ENCODE data around the gene LENG1.

DNA sequence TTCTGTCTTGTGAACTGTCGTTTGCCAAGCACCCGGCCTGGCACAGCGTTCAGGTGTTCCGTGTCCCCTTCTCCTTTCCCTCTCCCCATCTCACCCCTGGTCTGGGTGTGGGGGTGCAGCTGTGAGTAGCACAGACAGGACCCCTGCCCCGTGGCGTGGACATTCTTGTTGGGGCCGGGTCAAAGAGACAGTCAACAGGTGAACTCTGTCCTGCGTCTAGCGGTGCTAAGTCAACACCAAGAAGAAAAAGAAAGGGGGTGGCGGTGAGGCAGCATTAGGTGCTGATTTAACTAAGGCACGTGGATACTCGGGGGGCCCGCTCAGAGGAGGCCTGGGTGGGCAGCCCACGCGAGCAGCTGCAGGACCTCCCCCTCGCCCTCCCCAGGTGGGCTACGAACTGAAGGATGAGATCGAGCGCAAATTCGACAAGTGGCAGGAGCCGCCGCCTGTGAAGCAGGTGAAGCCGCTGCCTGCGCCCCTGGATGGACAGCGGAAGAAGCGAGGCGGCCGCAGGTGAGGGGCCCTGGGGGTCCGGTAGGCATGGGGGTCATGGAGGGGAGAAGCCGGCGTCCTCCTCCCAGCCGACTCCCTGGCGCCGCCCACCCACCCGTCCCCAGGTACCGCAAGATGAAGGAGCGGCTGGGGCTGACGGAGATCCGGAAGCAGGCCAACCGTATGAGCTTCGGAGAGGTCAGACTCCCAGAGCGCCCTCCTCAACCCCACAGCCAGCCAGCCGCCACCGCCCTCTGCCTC, 31.7 kb downstream of the LENG1 start:
- TF ChIP-seq, protein P1, sequence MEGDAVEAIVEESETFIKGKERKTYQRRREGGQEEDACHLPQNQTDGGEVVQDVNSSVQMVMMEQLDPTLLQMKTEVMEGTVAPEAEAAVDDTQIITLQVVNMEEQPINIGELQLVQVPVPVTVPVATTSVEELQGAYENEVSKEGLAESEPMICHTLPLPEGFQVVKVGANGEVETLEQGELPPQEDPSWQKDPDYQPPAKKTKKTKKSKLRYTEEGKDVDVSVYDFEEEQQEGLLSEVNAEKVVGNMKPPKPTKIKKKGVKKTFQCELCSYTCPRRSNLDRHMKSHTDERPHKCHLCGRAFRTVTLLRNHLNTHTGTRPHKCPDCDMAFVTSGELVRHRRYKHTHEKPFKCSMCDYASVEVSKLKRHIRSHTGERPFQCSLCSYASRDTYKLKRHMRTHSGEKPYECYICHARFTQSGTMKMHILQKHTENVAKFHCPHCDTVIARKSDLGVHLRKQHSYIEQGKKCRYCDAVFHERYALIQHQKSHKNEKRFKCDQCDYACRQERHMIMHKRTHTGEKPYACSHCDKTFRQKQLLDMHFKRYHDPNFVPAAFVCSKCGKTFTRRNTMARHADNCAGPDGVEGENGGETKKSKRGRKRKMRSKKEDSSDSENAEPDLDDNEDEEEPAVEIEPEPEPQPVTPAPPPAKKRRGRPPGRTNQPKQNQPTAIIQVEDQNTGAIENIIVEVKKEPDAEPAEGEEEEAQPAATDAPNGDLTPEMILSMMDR (IDR thresholded peaks at IDR 0.05; ENCODE audit: insufficient read depth, low read length, poor library complexity, severe bottlenecking), result no peak
- no peak for TF ChIP-seq EZH2phosphoT487 (conservative IDR thresholded peaks at IDR 0.05; ENCODE audit: low read length)
